NCI-H510A (cell line): Measurements from ENCODE around the gene SIN3B.
"Not testable (repeated sequence)": the region's sequence is repeated elsewhere in the genome, so short reads cannot be mapped to it uniquely, and the experiment has no call there.

Experiments used
- DNase-seq: peaks from one replicate; lab custom pipeline; 2025; lab: John Stamatoyannopoulos, UW

SIN3B gene

DNA sequence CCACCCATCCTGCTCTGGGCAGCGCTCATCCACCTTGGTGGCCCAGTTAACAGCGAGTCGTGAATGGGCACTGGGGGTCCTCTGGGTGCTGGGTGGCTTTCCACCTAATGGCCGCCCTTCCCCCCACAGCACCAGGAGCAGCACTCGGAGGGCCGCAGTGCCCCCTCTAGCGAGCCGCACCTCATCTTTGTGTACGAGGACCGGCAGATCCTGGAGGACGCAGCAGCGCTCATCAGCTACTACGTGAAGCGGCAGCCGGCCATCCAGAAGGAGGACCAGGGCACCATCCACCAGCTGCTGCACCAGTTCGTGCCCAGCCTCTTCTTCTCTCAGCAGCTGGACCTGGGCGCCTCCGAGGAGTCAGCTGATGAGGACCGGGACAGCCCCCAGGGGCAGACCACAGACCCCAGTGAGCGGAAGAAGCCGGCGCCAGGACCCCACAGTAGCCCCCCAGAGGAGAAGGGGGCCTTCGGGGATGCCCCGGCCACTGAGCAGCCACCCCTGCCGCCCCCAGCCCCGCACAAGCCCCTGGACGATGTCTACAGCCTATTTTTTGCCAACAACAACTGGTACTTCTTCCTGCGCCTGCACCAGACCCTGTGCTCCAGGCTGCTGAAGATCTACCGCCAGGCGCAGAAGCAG lies 40.3 kb downstream of the SIN3B start:
- no peak for DNase-seq

DNA sequence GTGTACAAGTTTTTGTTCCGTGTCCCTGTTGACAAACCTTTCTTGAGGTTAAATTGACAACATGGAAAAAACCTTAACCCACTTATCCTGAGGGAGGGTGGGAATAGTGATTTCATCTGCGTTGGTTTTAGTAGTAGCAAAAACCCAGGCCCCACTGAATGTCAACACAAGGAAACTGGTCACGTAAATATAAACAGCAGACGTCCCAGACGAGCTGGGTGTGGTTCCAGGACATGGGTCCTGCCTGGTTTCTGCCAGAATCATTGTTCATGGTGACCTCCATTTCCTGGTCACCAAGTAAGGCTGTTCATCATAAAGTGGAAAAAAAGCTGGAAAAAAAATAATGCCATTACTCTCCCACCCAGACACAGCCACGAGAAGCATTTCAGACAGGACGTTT lies 42.7 kb downstream of the SIN3B start:
- no peak for DNase-seq

DNA sequence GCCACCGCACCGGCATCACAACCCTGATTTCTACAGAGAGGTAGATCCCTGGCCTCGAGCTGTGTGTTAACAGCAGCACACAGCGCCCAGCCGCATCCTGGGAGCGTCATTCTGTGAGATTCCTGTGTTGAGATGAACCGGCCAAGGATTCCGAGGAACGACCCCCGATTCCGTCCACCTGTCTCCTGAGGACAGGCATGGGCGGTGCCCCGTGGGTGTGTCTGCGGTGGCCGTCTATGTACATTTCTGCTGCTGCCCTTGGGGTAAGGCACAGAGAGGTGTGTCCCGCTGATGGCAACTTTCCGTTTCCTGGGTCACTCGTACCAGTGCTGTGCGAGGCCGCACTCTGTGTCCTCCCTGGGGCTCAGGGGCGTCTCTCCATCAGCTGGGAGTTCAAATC lies 43.5 kb downstream of the SIN3B start:
- no peak for DNase-seq

DNA sequence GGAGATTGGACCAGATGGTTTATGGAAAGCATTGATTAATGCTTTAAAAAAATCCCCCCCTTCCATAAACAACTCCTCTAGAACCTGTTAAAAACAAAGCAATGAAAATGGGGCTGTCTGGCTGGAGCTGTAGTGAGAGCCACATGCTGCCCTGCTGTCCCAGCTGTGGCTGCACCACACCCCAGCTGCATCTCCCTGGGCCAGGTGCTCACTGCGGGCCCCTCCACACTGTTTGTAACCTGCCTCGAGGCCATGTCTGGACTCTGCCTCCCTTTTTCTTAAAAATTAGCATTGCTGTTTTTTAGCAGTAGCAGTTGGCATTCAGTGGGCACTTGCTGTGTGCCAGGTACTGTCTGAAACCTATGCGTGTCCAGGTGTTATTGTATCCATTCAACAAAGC lies 44.4 kb downstream of the SIN3B start:
- no peak for DNase-seq

DNA sequence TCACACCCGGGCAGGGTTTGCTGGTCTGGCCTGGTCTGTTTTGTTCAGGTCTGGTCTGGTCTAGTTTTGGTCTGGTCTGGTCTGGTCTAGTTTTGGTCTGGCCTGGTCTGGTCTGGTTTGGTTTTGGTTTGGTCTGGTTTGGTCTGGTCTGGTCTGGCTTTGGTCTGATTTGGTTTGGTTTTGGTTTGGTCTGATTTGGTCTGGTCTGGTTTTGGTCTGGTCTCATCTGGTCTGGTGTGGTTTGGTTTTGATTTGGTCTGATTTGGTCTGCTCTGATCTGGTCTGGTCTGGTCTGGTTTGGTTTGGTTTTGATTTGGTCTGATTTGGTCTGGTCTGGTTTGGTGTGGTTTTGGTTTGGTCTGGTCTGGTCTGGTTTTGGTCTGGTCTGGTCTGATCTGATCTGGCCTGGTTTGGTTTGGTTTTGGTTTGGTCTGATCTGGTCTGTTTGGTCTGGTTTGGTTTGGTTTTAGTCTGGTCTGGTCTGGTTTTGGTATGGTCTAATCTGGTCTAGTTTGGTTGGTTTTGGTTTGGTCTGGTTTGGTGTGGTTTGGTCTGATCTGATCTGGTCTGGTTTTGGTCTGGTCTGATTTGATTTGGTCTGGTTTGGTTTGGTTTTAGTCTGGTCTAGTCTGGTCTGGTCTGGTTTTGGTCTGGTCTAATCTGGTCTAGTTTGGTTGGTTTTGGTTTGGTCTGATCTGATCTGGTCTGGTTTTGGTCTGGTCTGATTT lies 45.2 kb downstream of the SIN3B start:
- no peak for DNase-seq

DNA sequence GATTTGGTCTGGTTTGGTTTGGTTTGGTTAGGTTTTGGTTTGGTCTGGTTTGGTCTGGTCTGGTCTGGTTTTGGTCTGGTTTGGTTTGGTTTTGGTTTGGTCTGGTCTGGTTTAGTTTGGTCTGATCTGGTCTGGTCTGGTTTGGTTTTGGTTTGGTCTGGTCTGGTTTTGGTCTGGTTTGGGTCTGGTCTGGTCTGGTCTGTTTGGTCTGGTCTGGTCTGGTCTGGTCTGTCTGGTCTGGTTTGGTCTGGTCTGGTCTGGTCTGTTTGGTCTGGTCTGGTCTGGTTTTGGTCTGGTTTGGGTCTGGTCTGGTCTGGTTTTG lies 45.7 kb downstream of the SIN3B start:
- not testable (repeated sequence) for DNase-seq

DNA sequence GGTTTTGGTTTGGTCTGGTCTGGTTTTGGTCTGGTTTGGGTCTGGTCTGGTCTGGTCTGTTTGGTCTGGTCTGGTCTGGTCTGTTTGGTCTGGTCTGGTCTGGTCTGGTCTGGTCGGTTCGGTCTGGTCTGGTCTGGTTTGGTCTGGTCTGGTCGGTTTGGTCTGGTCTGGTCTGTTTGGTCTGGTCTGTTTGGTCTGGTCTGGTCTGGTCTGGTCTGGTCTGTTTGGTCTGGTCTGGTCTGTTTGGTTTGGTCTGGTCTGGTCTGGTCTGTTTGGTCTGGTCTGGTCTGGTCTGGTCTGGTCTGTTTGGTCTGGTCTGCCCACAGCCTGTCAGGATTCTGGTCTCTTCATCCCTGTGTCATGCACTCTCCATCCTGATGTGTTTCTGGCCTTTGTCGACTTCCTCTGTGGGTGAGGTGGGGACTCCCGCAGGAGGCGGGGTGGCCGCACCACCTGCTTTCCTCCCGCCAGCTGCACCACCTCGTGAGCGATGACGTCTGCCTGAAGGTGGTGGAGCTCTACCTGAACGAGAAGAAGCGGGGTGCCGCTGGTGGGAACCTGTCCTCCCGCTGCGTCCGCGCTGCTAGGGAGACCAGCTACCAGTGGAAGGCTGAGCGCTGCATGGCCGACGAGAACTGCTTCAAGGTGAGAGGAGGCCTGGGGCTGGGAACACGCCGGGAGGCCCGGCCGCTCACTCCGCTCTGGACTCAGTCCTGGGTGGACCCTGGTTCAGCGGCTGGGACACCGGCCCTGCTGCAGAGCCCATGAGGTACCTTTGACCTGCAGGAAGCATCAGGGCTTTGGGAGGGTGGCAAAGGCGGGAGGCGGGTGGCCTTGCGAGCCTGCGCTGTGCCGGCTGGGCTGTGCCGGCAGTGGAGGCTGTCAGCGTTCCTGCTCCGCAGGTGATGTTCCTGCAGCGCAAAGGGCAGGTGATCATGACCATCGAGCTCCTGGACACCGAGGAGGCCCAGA lies 46.7 kb downstream of the SIN3B start:
- DNase-seq: no peak

DNA sequence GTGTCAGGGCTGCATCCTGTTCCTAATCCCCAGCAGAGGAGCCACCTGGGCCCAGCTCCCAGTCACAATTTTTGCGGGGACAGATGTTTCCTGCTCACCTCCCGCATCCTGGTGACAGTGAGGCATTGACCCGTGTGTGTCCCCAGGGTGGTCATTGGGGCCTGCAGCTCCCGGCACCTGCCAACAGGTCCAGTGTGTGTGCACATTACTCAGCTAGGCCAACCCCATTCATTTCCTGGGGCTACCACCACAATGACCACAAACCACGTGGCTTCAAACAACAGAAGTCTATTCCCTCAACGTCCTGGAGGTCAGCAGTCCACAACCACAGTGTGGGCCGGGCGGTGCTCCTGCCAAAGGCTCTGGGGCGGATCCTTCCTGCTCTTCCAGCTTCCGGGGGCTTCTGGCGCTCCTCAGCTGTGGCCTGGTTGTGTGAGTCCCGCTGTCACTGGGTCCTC lies 47.7 kb downstream of the SIN3B start:
- no peak for DNase-seq

DNA sequence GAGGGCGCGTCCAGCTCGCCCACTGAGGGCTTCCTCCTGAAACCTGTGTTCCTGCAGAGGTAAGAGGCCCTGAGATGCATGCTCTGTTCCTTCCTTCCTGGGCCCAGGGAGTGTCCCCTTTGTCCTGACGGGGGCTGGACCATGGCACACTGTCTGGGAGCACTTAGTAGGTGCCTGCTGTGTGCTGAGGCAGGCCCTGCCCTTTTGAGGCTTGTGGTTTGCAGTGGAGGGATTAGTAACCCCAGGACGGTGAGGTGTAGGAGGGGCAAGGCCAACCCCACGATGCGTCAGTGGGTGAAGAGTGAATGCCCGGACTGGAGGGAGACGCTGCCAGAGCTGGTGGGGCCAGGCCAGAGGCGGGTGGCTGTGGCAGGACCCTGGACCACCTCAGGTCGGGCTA lies 48.4 kb downstream of the SIN3B start:
- DNase-seq: no peak

DNA sequence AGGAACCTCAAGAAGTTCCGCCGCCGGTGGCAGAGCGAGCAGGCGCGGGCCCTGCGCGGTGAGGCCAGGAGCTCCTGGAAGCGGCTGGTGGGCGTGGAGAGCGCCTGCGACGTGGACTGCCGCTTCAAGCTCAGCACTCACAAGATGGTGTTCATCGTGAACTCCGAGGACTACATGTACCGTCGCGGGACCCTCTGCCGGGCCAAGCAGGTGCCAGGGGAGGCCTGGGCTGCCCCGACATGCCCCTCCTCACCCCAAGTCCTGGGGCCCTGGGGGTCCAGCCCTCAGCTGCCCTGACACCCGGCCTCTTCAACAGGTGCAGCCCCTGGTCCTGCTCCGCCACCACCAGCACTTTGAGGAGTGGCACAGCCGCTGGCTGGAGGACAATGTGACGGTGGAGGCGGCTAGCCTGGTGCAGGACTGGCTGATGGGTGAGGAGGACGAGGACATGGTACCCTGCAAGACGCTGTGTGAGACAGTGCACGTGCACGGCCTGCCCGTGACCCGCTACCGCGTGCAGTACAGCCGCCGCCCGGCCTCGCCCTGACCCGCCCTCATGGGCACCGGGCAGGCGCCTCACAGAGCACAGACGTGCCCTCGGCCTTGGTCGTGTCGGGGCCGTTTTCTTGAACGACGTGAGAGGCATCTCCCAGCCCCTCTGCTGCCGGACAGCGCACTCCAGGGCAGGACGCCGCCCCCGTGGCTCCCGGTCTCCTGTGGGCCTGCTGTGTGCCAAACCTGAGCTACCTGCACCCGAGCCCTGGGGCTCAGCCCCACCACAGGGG lies 49.2 kb downstream of the SIN3B start:
- no peak for DNase-seq

DNA sequence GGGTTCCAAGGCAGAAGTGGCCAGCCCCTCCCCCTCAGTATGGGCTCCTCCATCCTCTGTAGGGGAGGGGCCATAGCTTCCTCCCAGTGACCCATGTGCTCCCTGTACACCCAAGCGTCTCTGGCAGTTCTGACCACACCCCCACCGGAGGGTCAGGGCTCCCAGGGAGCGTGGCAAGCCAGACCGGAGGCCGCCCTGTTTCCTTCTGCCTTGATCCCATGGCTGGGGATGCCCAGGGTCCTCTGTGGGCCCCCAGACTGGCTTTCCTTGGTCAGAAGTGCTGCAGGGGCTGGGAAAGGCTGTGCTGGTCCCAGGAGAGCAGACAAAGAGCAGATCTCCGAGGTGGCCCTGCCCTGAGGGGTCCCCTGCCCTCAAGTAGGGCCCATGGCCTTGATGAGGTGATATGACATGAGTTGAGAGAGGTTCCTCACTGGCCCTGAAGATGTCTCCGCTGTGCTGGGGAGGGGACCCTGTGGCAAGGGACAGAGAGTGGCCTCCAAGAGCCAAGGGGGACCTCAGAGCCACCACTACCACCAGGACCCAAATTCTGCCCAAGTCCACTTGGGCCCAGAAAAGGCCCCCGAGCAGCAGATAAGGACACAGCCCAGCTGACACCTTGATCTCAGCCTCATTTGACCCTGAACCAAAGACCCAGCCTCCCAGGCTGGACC lies 51.8 kb downstream of the SIN3B start:
- no peak for DNase-seq

DNA sequence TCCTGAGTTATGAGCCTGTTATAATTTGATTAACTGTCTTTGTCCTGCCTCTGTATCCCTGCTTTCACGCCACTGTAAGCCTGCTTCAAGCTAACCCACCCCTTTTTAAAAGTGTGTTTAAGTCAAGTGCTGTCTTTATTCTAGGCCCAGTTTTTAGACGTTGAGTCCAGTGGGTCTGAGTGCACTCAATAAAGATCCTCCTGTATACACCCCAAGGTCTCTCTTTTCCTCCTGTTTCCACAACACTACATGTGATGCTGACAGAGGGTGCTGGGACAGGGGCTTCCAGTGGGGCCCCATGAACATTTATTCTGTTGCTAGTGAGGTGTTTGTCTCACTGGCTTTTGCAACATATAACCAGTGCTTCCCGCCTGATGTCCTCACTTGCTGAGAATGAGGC lies 52.9 kb downstream of the SIN3B start:
- DNase-seq: no peak

DNA sequence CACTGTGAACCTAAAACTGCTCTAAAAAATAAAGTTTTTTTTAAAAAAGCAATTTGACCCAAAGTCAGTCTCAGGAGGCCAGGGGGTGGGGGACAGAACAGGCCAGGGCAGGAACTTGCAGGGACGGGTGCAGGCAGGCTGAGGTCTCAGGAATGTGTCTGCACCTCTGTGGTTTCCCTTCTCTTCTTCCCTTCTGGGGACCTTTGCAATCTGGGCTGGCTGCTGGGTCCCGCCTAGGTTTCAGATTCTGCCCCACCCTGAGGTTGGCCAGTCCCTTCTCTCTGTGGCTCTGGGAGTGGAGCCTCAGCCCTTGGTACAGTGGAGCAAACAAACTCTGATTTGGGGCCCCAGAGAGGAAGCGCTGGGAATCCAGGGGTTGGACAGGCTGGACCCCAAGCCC lies 54.3 kb downstream of the SIN3B start:
- DNase-seq: no peak

DNA sequence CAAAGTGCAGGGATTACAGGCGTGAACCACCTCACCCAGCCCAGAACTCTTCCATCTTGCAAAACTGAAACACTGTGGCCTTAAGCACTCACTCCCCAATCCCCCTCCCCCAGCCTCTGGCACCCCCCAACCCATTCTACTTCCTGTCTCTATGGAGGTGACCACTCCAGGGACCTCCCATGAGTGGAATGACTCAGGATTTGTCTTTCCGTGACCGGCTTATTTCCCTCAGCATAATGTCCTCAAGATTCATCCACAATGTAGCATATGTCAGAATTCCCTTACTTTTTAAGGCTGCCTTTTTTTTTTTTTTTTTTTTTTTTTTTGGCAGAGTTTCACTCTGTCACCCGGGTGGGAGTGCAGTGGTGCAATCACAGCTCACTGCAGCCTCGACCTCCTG lies 56.0 kb downstream of the SIN3B start:
- no peak for DNase-seq

DNA sequence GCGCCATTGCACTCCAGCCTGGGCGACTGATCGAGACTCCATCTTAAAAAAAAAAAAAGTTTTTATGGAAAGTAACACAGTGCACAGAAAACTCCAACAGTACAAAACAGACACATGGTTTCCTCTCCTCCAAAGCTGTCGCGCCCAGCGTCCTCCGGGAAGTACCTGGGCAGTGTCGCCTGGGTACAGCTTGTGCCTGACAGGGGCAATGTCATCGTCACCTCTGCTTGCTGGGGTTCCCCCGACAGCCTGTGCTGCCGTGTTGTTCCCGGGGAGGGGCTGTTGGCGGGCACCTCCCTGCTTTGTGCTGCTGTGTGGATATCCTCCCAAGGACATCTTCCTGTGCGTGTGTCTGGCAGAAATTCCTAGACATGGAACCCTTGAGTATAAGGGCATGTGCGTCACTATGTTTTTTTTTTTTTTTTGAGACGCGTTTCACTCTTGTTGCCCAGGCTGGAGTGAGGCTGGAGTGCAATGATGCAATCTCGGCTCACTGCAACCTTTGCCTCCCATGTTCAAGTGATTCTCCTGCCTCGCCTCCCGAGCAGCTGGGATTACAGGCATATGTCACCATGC lies 57.2 kb downstream of the SIN3B start:
- DNase-seq: no peak

DNA sequence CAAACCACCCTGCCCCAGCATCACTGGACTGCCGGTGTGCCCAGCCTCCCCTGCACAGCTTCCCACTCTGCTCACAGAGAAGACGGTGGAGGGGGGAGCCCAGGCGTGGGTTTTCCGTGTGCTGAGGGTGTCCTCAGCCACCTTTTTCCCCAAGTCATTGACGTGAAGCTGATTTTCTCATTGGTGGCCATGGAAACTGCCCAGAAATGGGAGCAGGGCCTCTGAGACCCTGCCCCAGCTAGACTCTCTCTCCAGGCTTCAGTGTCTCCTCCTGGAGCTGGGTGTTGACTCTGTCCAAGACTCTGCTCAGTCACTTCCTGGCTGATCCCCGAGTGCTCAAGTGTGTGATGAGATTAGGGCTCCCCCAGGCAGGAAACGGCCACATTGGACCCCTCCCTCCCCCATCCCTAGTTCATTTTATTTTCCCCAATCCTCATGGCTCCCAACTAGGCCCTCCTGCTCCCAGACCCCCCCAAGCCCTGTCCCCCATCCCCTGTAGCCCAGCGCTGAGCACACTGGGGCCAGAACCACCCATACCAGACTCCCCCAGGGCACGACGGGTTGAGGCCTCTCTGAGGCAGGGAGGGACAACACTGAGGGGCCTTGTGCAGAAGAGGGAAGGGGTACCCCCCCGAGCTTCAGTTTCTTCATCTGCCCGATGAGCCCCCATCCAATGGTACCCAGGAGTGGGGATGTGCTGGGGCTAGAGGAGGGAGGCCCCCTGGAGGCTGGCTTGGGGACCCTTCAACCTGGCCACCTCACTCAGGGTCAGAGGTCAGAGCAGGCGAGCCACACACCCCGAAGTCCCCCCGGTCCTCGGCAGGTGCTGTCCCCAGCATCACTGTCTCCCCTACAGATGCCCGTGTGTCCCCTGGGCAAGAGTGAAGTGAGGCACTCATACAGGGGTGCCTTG lies 58.4 kb downstream of the SIN3B start:
- no peak for DNase-seq

DNA sequence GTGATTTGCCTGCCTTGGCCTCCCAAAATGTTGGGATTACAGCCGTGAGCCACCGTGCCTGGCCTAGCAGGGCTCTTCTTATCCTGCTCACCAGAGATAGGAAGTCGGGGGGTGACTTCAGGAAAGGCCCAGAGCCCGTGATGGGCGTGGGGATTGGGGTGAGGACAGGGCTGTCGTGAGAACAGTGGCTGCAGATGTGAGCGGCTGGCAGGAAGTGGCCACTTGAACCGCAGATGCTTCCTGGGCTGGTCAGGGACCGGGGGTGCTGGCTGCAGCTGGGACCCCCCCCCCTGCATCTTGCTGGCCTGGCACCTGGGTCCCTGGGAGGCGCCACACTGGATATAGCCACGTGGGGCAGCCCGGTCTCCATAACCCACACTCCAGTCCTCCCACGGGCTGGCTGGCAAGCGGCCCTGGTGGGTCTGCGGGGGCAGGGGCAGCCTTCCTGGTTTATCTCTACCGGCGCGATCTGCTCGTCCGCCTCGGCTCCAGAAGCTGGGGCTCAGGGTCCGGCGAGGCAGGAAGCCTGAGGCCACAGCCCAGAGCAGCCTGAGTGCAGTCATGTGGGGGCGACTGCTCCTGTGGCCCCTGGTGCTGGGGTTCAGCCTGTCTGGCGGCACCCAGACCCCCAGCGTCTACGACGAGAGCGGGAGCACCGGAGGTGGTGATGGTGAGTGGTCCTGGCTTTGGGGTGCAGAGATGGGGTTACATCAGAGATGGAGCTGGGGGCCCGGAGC lies 59.6 kb downstream of the SIN3B start, which contains the start of gene F2RL3:
Gene F2RL3 (plus strand): TSS at position 371 of the 737 bp plus-strand sequence. CDS start 191 bp downstream, at position 562.
- DNase-seq: peak; percentile 46

DNA sequence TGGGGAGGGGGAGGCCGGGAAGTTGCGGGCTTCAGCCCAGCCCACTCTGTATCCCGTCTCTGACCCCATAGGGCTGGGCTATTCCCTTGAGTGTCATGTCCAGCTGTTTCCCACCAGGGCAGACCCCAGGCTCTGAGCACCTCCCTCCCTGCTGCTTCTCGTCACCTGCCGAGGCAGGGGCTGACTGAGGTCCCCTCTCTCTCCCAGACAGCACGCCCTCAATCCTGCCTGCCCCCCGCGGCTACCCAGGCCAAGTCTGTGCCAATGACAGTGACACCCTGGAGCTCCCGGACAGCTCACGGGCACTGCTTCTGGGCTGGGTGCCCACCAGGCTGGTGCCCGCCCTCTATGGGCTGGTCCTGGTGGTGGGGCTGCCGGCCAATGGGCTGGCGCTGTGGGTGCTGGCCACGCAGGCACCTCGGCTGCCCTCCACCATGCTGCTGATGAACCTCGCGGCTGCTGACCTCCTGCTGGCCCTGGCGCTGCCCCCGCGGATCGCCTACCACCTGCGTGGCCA lies 60.2 kb downstream of the SIN3B start:
- DNase-seq: no peak

DNA sequence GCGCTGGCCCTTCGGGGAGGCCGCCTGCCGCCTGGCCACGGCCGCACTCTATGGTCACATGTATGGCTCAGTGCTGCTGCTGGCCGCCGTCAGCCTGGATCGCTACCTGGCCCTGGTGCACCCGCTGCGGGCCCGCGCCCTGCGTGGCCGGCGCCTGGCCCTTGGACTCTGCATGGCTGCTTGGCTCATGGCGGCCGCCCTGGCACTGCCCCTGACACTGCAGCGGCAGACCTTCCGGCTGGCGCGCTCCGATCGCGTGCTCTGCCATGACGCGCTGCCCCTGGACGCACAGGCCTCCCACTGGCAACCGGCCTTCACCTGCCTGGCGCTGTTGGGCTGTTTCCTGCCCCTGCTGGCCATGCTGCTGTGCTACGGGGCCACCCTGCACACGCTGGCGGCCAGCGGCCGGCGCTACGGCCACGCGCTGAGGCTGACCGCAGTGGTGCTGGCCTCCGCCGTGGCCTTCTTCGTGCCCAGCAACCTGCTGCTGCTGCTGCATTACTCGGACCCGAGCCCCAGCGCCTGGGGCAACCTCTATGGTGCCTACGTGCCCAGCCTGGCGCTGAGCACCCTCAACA lies 60.8 kb downstream of the SIN3B start:
- no peak for DNase-seq
